Choroid plexus epithelial cell (primary cell): Measurements from ENCODE around the gene CAMSAP3.

Experiments
- DNase-seq: peaks from one replicate; pipeline ENCODE4 v3.0.0-alpha.2; 2010; ENCODE audit warnings: low read depth
- H3K4me3 ChIP-seq: 2 replicates; pipeline ENCODE4 v1.5.1; 2011; ENCODE audit warnings: low read depth, mild to moderate bottlenecking, control low read depth, low read length, moderate library complexity
- TF ChIP-seq, protein P1 (sequence below): conservative IDR thresholded peaks from 2 replicates; pipeline ENCODE4 v1.5.1; 2011; ENCODE audit warnings: low read depth, mild to moderate bottlenecking, control low read depth, inconsistent platforms, low read length, moderate library complexity

CAMSAP3 gene

DNA sequence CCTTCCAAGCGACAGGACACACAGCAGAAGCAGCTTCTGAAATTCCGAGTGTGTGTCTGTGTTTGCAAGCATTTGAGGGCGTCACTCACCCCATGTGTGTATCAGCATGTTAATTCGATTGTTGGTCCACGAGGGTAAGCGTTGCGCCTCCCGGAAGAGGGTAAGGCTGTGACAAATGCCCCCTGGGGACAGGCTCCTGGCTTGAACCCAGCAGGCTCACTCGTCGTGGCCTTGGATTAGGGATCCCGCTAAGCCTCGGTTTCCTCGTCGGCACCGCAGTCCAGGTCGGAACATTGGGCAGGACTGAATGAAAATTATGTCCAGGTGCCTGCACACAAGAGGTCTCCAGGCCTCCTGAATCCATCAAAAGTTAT lies 40.6 kb downstream of the CAMSAP3 start:
- no peak overlapping the region for H3K4me3 ChIP-seq
- no peak for DNase-seq
- TF ChIP-seq, protein P1, sequence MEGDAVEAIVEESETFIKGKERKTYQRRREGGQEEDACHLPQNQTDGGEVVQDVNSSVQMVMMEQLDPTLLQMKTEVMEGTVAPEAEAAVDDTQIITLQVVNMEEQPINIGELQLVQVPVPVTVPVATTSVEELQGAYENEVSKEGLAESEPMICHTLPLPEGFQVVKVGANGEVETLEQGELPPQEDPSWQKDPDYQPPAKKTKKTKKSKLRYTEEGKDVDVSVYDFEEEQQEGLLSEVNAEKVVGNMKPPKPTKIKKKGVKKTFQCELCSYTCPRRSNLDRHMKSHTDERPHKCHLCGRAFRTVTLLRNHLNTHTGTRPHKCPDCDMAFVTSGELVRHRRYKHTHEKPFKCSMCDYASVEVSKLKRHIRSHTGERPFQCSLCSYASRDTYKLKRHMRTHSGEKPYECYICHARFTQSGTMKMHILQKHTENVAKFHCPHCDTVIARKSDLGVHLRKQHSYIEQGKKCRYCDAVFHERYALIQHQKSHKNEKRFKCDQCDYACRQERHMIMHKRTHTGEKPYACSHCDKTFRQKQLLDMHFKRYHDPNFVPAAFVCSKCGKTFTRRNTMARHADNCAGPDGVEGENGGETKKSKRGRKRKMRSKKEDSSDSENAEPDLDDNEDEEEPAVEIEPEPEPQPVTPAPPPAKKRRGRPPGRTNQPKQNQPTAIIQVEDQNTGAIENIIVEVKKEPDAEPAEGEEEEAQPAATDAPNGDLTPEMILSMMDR = no peak

DNA sequence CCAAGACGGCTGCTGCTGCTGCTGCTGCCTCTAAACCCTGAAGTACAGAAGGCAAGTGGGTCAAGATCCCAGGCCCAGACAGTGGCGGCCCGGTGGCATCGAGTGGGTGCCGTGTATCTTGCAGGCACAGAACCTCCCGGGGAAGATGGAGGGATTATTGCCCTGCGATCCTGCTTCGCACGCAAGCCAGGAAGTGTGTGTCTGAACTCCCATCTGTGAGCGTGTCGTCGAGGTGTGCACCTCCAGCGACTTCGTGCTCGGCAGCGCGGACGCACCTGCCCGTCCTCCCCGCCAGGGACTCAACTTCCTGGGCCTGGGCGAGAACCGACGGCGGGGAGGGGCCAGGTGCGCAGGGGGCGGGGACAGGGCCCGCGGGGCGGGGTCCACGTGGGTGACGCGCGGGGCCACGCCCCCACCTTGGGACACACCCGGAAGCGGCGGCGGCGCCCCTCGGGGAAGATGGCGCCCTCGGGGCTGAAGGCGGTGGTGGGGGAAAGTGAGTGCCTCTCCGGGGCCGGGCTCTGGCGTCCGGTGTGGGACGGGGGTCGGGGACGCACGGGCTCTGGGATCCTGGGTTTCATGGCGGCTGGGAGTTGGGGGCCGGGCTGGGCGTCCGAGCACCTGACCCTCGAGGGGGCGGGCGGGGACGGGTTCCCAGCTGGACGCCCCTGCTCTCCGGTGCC lies 41.2 kb downstream of the CAMSAP3 start, which contains the start of gene STXBP2:
Gene STXBP2, plus strand, starts transcription at position 420 of the 683 bp plus-strand sequence. Its CDS starts 40 bp downstream, at position 460.
- peak within 1 kb of the TSS; percentile 68 for H3K4me3 ChIP-seq
- TF ChIP-seq, protein P1 = no peak
- peak; percentile 58 for DNase-seq

DNA sequence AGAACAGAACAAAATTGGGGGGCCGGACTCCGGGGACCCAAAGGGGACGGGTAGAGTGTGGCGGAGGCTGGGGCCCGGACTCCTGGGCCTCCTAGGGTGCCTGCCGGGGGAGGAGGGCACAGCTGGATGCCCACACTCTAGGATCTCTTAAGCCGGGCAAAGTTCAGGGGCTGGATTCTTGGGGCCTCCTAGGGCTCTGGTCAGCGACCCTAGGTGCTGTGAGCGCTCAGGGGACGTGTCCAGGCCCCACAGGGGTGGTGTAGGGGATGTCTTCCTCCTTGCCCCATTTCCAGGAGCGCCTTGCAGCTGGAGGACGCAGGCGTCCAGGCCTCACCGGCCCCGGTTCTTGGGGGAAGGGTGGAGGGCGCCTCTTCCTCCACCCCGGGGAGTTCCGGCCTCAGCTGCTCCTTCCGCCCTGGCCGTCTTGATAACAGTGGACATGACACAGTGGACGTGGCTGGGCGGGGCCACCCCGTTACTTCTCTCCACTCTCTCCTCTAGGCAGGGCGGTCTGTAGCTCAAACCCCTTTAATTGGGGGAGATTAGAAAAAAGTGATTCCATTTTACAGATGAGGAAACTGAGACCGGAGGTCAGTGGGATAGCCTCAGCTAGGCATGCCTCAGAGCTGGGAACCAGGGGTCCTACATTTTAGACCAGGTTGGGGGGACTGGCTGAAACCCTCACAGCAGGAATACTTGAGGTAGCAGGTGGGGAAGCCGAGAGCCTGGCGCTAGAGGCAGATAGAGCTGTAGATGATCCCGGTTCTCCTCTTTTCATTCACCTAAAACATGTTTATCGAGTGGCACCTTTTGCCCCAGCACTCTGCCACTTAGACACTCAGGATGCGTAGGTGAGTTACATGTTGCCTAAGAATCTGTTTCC lies 42.0 kb downstream of the CAMSAP3 start:
- TF ChIP-seq, protein P1 = no peak
- peak; percentile 47 for DNase-seq
- peak overlapping the region; percentile 68 for H3K4me3 ChIP-seq

GRCh38 chr19:7638802-7639465 lies 43.3 kb downstream of the CAMSAP3 start:
- TF ChIP-seq, protein P1 = no peak
- no peak overlapping the region for H3K4me3 ChIP-seq
- DNase-seq = no peak

- H3K4me3 ChIP-seq = no peak overlapping the region
- TF ChIP-seq, protein P1 = no peak
- DNase-seq = no peak
These were observed 44.2 kb downstream of the CAMSAP3 start for GRCh38 chr19:7639863-7640348.

- TF ChIP-seq, protein P1 = no peak
- H3K4me3 ChIP-seq = no peak overlapping the region
- no peak for DNase-seq
These were observed 45.1 kb downstream of the CAMSAP3 start for GRCh38 chr19:7640803-7641202.
